GF-D8 (cell line): ENCODE data around the gene MERTK.
A peak's percentile ranks its signal among the peaks of the same experiment; 100 is the strongest.

Source experiments
- DNase-seq: peaks from one replicate; lab custom pipeline; 2025; lab: John Stamatoyannopoulos, UW

Gene MERTK

GRCh38 chr2:111981666-111982065, 83.3 kb downstream of the MERTK start:
- no peak for DNase-seq

GRCh38 chr2:111982822-111983221, 84.4 kb downstream of the MERTK start:
- DNase-seq: no peak

GRCh38 chr2:111983478-111984212, 85.2 kb downstream of the MERTK start:
- no peak for DNase-seq

- DNase-seq: no peak
These were observed 85.8 kb downstream of the MERTK start for GRCh38 chr2:111984213-111984604.

GRCh38 chr2:111985514-111985913, 87.1 kb downstream of the MERTK start:
- no peak for DNase-seq

GRCh38 chr2:111986116-111986900, 87.9 kb downstream of the MERTK start:
- DNase-seq: no peak

- no peak for DNase-seq
These were observed 92.0 kb downstream of the MERTK start for GRCh38 chr2:111990375-111990774.

- DNase-seq: no peak
These were observed 92.4 kb downstream of the MERTK start for GRCh38 chr2:111990856-111991255.

- DNase-seq: no peak
These were observed 95.6 kb downstream of the MERTK start for GRCh38 chr2:111994042-111994441.

- DNase-seq: no peak
These were observed 96.7 kb downstream of the MERTK start for GRCh38 chr2:111995148-111995547.

GRCh38 chr2:111999809-112000208, 101.4 kb downstream of the MERTK start:
- no peak for DNase-seq

- DNase-seq: no peak
These were observed 102.2 kb downstream of the MERTK start for GRCh38 chr2:112000399-112001135.

- DNase-seq: peak; percentile 97
These were observed 102.8 kb downstream of the MERTK start for GRCh38 chr2:112001136-112001715.

GRCh38 chr2:112001942-112002341, 103.5 kb downstream of the MERTK start:
- DNase-seq: no peak

- DNase-seq: no peak
These were observed 105.3 kb downstream of the MERTK start for GRCh38 chr2:112003576-112004252.

GRCh38 chr2:112004253-112004645, 105.8 kb downstream of the MERTK start:
- DNase-seq: peak; percentile 91

- no peak for DNase-seq
These were observed 107.1 kb downstream of the MERTK start for GRCh38 chr2:112005406-112006075.

GRCh38 chr2:112006076-112006410, 107.6 kb downstream of the MERTK start:
- peak; percentile 37 for DNase-seq

GRCh38 chr2:112007493-112007892, 109.1 kb downstream of the MERTK start:
- no peak for DNase-seq

GRCh38 chr2:112008910-112009485, 110.6 kb downstream of the MERTK start:
- no peak for DNase-seq

- DNase-seq: no peak
These were observed 112.3 kb downstream of the MERTK start for GRCh38 chr2:112010751-112011150.
